ENCODE measurements around the gene CENPX.

DNA sequence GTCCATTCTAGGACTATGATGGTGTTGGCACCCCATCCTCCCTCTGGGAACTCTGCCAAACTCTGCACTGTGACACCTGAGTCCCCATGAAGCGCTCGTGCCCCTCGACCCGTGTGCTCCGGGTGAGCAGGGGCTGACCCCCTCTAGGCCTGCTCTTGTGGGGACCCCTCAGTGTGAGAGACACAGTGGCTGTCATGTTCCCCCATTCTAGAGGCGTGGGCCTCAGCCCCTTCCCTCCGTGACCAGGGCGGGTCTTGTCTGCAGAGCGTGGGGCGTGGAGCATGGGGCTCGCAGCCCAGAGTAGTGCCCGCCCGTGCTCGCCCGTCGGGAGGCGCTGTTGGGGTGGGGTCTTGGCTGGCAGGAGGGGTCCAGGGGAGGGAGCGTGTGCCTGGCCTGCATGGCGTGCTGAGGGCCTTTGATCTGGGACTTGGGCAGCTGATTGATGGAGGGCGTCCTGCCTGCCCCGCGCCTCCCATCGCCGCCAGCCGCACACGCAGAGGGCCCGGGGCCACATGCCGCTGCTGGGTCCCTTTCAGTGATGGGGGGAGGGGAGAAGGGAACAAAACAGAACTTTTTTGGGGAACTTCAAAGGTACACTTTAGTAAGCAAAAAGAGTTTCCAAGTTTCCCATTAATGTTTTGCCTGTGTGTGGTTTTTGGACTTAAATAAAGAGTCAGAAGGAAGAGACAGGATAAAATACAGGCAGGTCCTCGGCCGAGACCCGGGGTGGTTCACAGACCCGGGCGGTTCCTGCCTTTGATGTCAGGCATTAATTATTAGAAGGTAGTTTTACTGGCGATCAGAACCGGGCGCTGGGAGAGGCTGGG is 22.5 kb downstream of the CENPX start:
- TF ChIP-seq, protein P1, sequence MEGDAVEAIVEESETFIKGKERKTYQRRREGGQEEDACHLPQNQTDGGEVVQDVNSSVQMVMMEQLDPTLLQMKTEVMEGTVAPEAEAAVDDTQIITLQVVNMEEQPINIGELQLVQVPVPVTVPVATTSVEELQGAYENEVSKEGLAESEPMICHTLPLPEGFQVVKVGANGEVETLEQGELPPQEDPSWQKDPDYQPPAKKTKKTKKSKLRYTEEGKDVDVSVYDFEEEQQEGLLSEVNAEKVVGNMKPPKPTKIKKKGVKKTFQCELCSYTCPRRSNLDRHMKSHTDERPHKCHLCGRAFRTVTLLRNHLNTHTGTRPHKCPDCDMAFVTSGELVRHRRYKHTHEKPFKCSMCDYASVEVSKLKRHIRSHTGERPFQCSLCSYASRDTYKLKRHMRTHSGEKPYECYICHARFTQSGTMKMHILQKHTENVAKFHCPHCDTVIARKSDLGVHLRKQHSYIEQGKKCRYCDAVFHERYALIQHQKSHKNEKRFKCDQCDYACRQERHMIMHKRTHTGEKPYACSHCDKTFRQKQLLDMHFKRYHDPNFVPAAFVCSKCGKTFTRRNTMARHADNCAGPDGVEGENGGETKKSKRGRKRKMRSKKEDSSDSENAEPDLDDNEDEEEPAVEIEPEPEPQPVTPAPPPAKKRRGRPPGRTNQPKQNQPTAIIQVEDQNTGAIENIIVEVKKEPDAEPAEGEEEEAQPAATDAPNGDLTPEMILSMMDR (IDR thresholded peaks at IDR 0.05) = no peak
- TF ChIP-seq POLR2A (IDR thresholded peaks at IDR 0.05) (no peak), POLR2AphosphoS5 (IDR thresholded peaks at IDR 0.05) (no peak), EP300 (IDR thresholded peaks at IDR 0.05; ENCODE audit: low read depth) (no peak)

Measured in transverse colon (tissue), 4 donors.